Breast epithelium (tissue), 3 donors: Measurements from ENCODE around the gene HBS1L.

Experiments used
- POLR2A ChIP-seq: fragments of 450-650 bp; IDR thresholded peaks from one replicate; pipeline ENCODE4 v1.6.1; 2016; ENCODE audit warnings: antibody characterized with exemption, mild to moderate bottlenecking, moderate library complexity
- POLR2AphosphoS5 ChIP-seq, 3 donors: sonication (generic); formaldehyde crosslinking; IDR thresholded peaks; one replicate each; pipeline ENCODE4 v1.6.1; 2017; ENCODE audit warnings: antibody characterized with exemption in 3 of 3
- TF ChIP-seq, protein P1 (sequence below), 3 donors: fragments of 450-650 bp; IDR thresholded peaks; one replicate each; pipeline ENCODE4 v1.5.1; 2016 to 2017; ENCODE audit warnings: antibody characterized with exemption in 3 of 3, mild to moderate bottlenecking in 3 of 3, moderate library complexity in 3 of 3

DNA sequence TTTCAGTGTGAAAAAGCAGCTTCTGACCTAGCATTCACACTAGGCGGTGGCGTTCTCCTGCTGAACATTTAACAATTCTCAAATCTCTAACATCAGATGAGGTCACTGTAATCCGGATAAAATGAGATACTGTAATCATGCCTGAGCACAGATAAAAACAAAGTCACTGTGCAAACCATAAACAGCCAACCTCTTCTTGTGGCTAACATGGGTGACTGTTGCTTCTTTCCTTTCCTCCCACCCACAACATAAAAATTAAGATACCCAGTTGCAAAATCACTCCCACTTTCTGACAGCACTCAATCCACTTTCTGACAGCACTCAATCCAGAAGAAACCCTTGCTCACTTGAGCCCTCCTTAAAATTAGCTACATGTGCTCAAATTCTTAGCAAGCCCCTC, 93.3 kb downstream of the HBS1L start:
- TF ChIP-seq, protein P1, sequence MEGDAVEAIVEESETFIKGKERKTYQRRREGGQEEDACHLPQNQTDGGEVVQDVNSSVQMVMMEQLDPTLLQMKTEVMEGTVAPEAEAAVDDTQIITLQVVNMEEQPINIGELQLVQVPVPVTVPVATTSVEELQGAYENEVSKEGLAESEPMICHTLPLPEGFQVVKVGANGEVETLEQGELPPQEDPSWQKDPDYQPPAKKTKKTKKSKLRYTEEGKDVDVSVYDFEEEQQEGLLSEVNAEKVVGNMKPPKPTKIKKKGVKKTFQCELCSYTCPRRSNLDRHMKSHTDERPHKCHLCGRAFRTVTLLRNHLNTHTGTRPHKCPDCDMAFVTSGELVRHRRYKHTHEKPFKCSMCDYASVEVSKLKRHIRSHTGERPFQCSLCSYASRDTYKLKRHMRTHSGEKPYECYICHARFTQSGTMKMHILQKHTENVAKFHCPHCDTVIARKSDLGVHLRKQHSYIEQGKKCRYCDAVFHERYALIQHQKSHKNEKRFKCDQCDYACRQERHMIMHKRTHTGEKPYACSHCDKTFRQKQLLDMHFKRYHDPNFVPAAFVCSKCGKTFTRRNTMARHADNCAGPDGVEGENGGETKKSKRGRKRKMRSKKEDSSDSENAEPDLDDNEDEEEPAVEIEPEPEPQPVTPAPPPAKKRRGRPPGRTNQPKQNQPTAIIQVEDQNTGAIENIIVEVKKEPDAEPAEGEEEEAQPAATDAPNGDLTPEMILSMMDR (IDR thresholded peaks at IDR 0.05), result no peak
- no peak for TF ChIP-seq POLR2A
- no peak for TF ChIP-seq POLR2AphosphoS5 (IDR thresholded peaks at IDR 0.05)
